Urinary bladder (tissue), 4 donors: Measurements from ENCODE around the gene BICD2. TPM values are rescaled to one million over a fixed set of nuclear protein-coding genes. Genes with fewer than 3 reads are reported as not detected.
"Not testable (repeated sequence)": the region's sequence is repeated elsewhere in the genome, so short reads cannot be mapped to it uniquely, and the experiment has no call there.

Experiments used
- DNase-seq: peaks from one replicate; pipeline ENCODE4 v3.0.0-alpha.2; 2015; ENCODE audit errors: extremely low spot score
- H3K27ac ChIP-seq: one replicate; pipeline ENCODE4 v1.5.1; 2013; ENCODE audit warnings: low read depth, mild to moderate bottlenecking, moderate library complexity
- H3K36me3 ChIP-seq: one replicate; pipeline ENCODE4 v1.6.1; 2013; ENCODE audit warnings: mild to moderate bottlenecking, moderate library complexity; ENCODE audit not compliant: insufficient read depth
- H3K4me1 ChIP-seq: one replicate; pipeline ENCODE4 v1.6.1; 2013; ENCODE audit warnings: mild to moderate bottlenecking, moderate library complexity; ENCODE audit not compliant: insufficient read depth
- H3K4me3 ChIP-seq: one replicate; pipeline ENCODE4 v1.5.1; 2013; ENCODE audit warnings: low read depth, low read length
- WGBS: extraction: QIAGEN DNeasy Blood & Tissue Kit; methylation state at CpG from one replicate; pipeline ENCODE4 v1.1.7; 2013; 5-methylcytosine and 5-hydroxymethylcytosine counted together
- polyA plus RNA-seq: library from polyadenylated mRNA; stranded (reverse); fragments of 200-250 nt; gene quantifications from one replicate; pipeline ENCODE4 v1.2.3, GENCODE V29; 2013
- total RNA-seq: library from RNA; depleted of rRNA; stranded (reverse); fragments of >200 nt; gene quantifications from one replicate; pipeline ENCODE4 v1.2.3, GENCODE V29; 2014
- donor health status: healthy with polysubstance abuse.
- donor health status: healthy.

BICD2 gene
- total RNA-seq (32.9 TPM), polyA plus RNA-seq (30.4 TPM)

GRCh38 chr9:92764381-92764987 is at the start of gene BICD2:
TSS of gene BICD2 (minus strand) at chr9:92764833. CDS start at chr9:92764744, 89 bp downstream.
- no peak for DNase-seq
- peaks cover 3% of the 10 kb centered on the region for H3K4me1 ChIP-seq
- H3K27ac ChIP-seq, result peak within 1 kb of the TSS; percentile 98
- WGBS, result under 1% methylated on average over 74 of the region's 74 CpGs
- H3K4me3 ChIP-seq, result peak within 1 kb of the TSS; percentile 98
- H3K36me3 ChIP-seq, result no peaks in the 10 kb centered on the region

GRCh38 chr9:92809629-92810326 is 45.1 kb upstream of the BICD2 start:
- DNase-seq, H3K36me3 ChIP-seq, H3K27ac ChIP-seq, H3K4me3 ChIP-seq, H3K4me1 ChIP-seq: not testable (repeated sequence)
- 9% methylated on average over 34 of the region's 34 CpGs for WGBS

GRCh38 chr9:92808726-92809451 is 44.3 kb upstream of the BICD2 start:
- Histone ChIP-seq H3K27ac (no peak overlapping the region), H3K36me3 (no peaks in the 10 kb centered on the region), H3K4me3 (peak overlapping the region; percentile 15), H3K4me1 (peaks cover 3% of the 10 kb centered on the region)
- under 1% methylated on average over 60 of the region's 60 CpGs for WGBS
- peak; percentile 48 for DNase-seq

GRCh38 chr9:92807757-92808725 is 43.4 kb upstream of the BICD2 start:
- no peak for DNase-seq
- Histone ChIP-seq H3K36me3 (no peaks in the 10 kb centered on the region), H3K27ac (no peak overlapping the region), H3K4me3 (no peak overlapping the region), H3K4me1 (peaks cover 3% of the 10 kb centered on the region)
- 3% methylated on average over 76 of the region's 76 CpGs for WGBS

- H3K27ac ChIP-seq, result no peak overlapping the region
- no peaks in the 10 kb centered on the region for H3K36me3 ChIP-seq
- DNase-seq, result no peak
- 11% methylated on average over 44 of the region's 44 CpGs for whole genome bisulfite sequencing
- H3K4me1 ChIP-seq, result peaks cover 3% of the 10 kb centered on the region
- H3K4me3 ChIP-seq, result no peak overlapping the region
Observed at GRCh38 chr9:92807031-92807756, 42.6 kb upstream of the BICD2 start.

GRCh38 chr9:92804727-92805126 is 40.1 kb upstream of the BICD2 start:
- Histone ChIP-seq H3K36me3 (no peaks in the 10 kb centered on the region), H3K4me3 (no peak overlapping the region), H3K27ac (no peak overlapping the region), H3K4me1 (peaks cover 3% of the 10 kb centered on the region)
- no peak for DNase-seq
- WGBS, result 78% methylated on average over 6 of the region's 6 CpGs

GRCh38 chr9:92798358-92798757 is 33.7 kb upstream of the BICD2 start:
- DNase-seq, result no peak
- 90% methylated on average over 11 of the region's 11 CpGs for WGBS
- Histone ChIP-seq H3K27ac (no peak overlapping the region), H3K4me3 (no peak overlapping the region), H3K36me3 (no peaks in the 10 kb centered on the region), H3K4me1 (no peaks in the 10 kb centered on the region)

GRCh38 chr9:92796337-92796804 is 31.7 kb upstream of the BICD2 start:
- not testable (repeated sequence) for H3K4me1 ChIP-seq, H3K4me3 ChIP-seq, DNase-seq, H3K27ac ChIP-seq, H3K36me3 ChIP-seq
- WGBS, result 56% methylated on average over 9 of the region's 9 CpGs

- 61% methylated on average over 9 of the region's 9 CpGs for WGBS
- Histone ChIP-seq H3K4me1 (no peaks in the 10 kb centered on the region), H3K4me3 (no peak overlapping the region), H3K36me3 (no peaks in the 10 kb centered on the region), H3K27ac (no peak overlapping the region)
- no peak for DNase-seq
Observed at GRCh38 chr9:92795598-92796336, 31.1 kb upstream of the BICD2 start.

GRCh38 chr9:92795000-92795399 is 30.4 kb upstream of the BICD2 start:
- no peak overlapping the region for H3K4me3 ChIP-seq
- no peak overlapping the region for H3K27ac ChIP-seq
- WGBS, result 88% methylated on average over 4 of the region's 4 CpGs
- H3K4me1 ChIP-seq, result no peaks in the 10 kb centered on the region
- DNase-seq, result no peak
- no peaks in the 10 kb centered on the region for H3K36me3 ChIP-seq

GRCh38 chr9:92794426-92794825 is 29.8 kb upstream of the BICD2 start:
- H3K4me1 ChIP-seq, result no peaks in the 10 kb centered on the region
- DNase-seq, result no peak
- H3K36me3 ChIP-seq, result no peaks in the 10 kb centered on the region
- WGBS, result 76% methylated on average over 7 of the region's 7 CpGs
- H3K27ac ChIP-seq, result no peak overlapping the region
- no peak overlapping the region for H3K4me3 ChIP-seq
